DMS114 treated with DMSO at 0.1 percent for 48 hours (cell line): ENCODE results near the gene ZNF385C.
"Not testable (repeated sequence)": the region's sequence is repeated elsewhere in the genome, so short reads cannot be mapped to it uniquely, and the experiment has no call there.

Experiments used
- DNase-seq: peaks from one replicate; lab custom pipeline; 2025; ENCODE audit not compliant: unreplicated experiment; lab: John Stamatoyannopoulos, UW

The ZNF385C gene

GRCh38 chr17:42097691-42098631, at the start of gene ZNF385C:
Gene ZNF385C, minus strand, starts transcription at chr17:42098473. Its CDS starts 35,417 bp downstream, at chr17:42063056.
- no peak for DNase-seq

DNA sequence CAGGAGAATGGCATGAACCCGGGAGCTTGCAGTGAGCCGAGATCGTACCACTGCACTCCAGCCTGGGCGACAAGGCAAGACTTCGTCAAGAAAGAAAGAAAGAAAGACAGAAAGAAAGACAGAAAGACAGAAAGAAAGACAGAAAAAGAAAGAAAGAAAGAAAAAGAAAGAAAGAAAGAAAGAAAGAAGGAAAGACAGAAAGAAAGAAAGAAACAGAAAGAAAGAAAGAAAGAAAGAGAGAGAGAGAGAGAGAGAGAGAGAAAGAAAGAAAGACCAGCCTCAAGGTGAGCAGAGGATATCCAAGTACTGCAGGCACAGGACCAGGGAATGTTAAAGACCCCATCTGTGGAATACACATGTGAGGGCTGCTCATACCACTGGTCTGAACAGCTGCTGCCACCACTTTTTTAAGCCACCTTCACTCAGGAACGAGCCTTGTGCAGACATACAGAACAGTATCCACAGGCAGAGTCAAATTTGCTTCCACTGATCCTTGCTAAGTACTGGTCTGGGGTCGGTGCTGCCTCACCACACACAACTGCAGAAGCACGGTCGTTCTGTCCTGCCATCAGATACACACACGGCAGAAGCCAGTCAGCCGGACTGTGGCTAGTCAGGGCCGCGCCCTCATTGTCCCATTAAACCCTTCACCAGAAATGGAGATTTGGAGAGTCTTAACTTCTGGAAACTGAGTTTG, 48.8 kb upstream of the ZNF385C start:
- DNase-seq, result no peak

GRCh38 chr17:42143138-42143537, 44.9 kb upstream of the ZNF385C start:
- not testable (repeated sequence) for DNase-seq

DNA sequence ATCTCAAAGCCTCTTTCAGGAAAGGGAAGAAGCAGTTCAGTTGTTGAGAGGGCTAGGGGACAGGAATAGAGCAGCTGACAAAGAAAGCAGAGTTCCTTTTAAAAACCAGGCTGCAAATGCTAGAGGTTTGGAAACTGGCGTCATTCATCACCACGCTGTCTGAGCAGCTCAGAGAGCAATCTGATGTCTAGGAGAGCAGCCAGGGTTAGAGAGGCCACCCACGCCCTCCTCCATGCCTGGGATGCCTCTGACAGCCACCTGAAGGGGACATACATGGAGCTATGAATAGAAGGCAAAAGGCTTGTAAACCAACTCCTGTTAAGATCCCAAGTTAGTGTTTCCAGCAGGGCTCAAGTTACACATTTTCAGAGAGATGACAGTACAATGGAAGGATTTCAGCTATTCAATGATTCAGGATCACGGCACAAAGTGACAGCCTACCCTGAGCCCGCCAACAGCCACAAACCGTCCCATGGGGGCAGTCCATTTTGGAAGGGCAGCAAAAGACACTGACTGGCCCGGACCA, 44.2 kb upstream of the ZNF385C start:
- DNase-seq, result no peak

- no peak for DNase-seq
Observed at GRCh38 chr17:42141382-42141781, 43.1 kb upstream of the ZNF385C start.

DNA sequence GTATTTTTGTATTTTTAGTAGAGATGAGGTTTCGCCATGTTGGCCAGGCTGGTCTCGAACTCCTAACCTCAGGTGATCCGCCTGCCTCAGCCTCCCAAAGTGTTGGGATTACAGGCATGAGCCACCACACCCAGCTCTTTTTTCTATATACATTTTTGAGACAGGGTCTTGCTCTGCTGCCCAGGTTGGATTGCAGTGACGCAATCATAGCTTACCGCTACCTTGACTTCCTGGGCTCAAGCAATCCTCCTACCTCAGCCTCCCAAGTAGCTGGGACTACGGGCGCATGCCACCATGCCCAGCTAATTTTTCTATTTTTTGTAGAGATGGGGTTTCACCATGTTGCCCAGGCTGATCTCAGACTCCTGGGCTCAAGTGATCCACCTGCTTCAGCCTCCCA, 42.4 kb upstream of the ZNF385C start:
- DNase-seq, result not testable (repeated sequence)

DNA sequence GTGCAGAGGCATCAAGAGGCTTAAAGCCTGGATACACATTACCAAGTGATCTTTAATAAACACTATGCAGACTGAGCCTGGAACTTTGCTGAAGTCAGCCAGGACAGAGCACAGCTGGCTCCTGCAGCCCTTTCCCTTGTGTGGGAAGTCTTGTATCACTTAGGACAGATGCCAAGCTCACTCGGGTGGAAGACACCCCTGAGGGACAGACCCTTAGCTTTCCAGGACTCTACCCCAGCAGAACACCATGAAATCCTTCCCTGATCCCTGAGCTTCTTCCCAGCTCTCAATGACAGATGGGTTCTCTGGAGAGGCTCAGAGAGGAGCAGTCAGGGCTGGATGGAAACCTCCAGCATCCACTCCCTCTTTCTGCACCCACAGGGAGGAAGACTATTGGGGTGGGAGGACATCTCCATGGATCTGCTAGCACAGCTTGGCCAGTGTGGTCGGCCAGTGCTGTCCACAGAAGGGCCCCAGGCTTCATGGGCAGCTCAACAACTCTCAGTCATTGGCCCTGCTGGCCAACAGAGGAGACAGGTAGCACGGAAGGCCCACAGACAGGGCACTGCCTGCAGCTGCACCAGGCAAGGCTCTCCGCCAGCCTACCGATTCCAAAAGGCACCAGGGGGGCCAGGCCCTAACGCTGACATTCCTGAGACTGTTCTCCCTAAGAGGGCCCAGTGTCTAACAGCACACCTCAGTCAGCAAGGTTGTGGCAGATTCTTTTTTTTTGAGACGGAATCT, 40.6 kb upstream of the ZNF385C start:
- no peak for DNase-seq

GRCh38 chr17:42136654-42137051, 38.4 kb upstream of the ZNF385C start:
- no peak for DNase-seq

GRCh38 chr17:42135664-42136653, 37.7 kb upstream of the ZNF385C start:
- no peak for DNase-seq

GRCh38 chr17:42135151-42135550, 36.9 kb upstream of the ZNF385C start:
- DNase-seq, result no peak

DNA sequence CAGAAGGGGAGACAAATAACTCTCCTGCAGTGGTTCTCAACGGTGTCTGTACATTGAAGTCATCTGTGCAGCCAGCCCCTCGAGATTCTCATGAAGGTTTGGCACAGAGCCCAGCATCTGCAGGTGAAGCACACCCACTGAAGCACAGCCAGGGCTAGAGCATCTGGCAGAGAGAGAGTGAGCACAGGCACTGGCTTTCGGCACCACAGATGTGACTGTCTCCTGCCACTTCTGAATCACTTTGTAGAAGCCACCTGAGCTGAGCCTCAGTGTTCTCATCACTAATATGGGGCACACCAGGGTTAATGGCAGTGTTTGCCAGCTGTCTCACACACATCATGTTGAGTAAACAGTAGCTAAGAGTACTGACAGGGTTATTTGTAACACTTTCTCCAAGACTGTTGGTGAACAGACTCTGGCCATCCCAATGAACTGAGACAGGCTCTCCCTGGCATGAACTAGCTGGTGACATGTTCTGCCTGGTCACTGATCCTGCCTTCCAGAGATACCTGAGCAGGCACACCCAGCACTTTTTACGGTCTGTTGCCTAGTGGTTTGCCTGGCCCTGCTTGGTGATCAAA, 35.3 kb upstream of the ZNF385C start:
- DNase-seq, result no peak

- no peak for DNase-seq
Observed at GRCh38 chr17:42132941-42133340, 34.7 kb upstream of the ZNF385C start.

DNA sequence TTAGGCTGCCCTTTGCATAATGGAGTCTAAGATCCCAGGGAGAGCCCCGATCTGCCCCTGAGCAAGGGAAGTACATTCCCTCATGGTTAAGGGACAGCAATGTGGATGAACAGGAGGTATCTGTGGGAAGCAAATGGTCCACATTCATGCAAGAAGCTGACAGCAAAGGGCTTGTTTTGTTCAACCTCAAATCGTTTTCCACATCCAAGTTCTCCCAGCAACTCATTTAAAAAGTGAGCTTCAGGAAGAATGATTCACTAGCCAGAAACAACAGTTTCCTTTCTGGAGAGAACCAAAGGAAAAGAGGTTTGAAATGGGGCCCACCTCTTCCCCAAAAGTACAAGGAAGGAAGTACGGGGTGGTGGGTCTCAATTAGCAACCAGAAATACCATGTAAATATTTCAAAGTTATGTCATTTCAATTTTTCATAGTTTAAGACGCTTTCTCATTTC, 33.7 kb upstream of the ZNF385C start:
- no peak for DNase-seq

DNA sequence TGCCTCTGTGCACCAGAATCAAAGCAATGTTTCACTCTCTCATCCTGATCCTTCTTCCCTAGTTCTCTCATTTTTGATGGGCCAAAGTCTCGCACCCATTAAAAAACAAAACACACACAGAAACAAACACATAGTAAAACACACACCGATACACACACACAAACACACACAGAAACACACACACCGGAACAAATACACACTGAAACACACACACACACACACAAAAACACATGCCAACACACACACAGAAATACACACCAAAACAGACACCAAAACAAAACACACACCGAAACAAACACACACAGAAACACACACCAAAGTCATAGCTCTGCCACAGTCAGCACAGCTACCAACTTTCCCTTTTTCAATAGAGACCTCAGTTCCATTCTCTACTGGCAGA, 33.0 kb upstream of the ZNF385C start:
- DNase-seq, result no peak

GRCh38 chr17:42130310-42130936, 32.1 kb upstream of the ZNF385C start:
- DNase-seq, result no peak

GRCh38 chr17:42129109-42129837, 31.0 kb upstream of the ZNF385C start:
- no peak for DNase-seq

GRCh38 chr17:42127414-42127813, 29.1 kb upstream of the ZNF385C start:
- DNase-seq, result no peak

GRCh38 chr17:42126836-42127235, 28.6 kb upstream of the ZNF385C start:
- no peak for DNase-seq
